Loucy (cell line): ENCODE data around the gene FBLN2.

Source experiments
- H2AFZ ChIP-seq: fragments of 200-600 bp; sonication (generic); 2 replicates; pipeline ENCODE4 v1.6.0; 2016; ENCODE audit warnings: antibody characterized with exemption, mild to moderate bottlenecking, low read length, moderate library complexity
- H3F3A ChIP-seq: fragments of 200-600 bp; 2 replicates; pipeline ENCODE4 v1.6.0; 2016; ENCODE audit warnings: antibody characterized with exemption, low read depth, mild to moderate bottlenecking
- H3K27me3 ChIP-seq: fragments of 200-600 bp; sonication (generic); 2 replicates; pipeline ENCODE4 v1.6.1; 2014; ENCODE audit warnings: low read length, mild to moderate bottlenecking; ENCODE audit not compliant: insufficient read depth, poor library complexity, severe bottlenecking
- H3K36me3 ChIP-seq: fragments of 200-600 bp; sonication (generic); 2 replicates; pipeline ENCODE4 v1.6.1; 2016; ENCODE audit warnings: low read length; ENCODE audit not compliant: insufficient read depth
- H3K4me1 ChIP-seq: fragments of 200-600 bp; sonication (generic); 2 replicates; pipeline ENCODE4 v1.5.1; 2014; ENCODE audit warnings: low read length, mild to moderate bottlenecking; ENCODE audit not compliant: insufficient read depth, poor library complexity, severe bottlenecking
- H3K4me2 ChIP-seq: fragments of 200-600 bp; sonication (generic); 2 replicates; pipeline ENCODE4 v1.6.0; 2014; ENCODE audit warnings: antibody characterized with exemption, low read length, low read depth, mild to moderate bottlenecking; ENCODE audit not compliant: poor library complexity, severe bottlenecking
- H3K4me3 ChIP-seq: fragments of 200-600 bp; sonication (generic); 2 replicates; pipeline ENCODE4 v1.5.1; 2014; ENCODE audit warnings: low read length, mild to moderate bottlenecking, mixed read lengths; ENCODE audit not compliant: poor library complexity, severe bottlenecking
- H3K79me2 ChIP-seq: fragments of 200-600 bp; sonication (generic); 2 replicates; pipeline ENCODE4 v1.6.1; 2014; ENCODE audit warnings: low read length; ENCODE audit not compliant: insufficient read depth
- H3K9ac ChIP-seq: fragments of 200-600 bp; sonication (generic); 2 replicates; pipeline ENCODE4 v1.6.0; 2014; ENCODE audit warnings: mild to moderate bottlenecking, low read depth, low read length, moderate library complexity; ENCODE audit not compliant: poor library complexity, severe bottlenecking
- H3K9me2 ChIP-seq: fragments of 200-600 bp; sonication (generic); replicated peaks from 2 replicates; pipeline ENCODE4 v1.6.1; 2016; ENCODE audit warnings: low read depth, low read length, mixed read lengths
- H3K9me3 ChIP-seq: fragments of 200-600 bp; sonication (generic); 2 replicates; pipeline ENCODE4 v1.6.1; 2014; ENCODE audit warnings: mild to moderate bottlenecking, antibody characterized with exemption, low read length, low read depth; ENCODE audit not compliant: insufficient read depth
- H4K20me1 ChIP-seq: fragments of 200-600 bp; sonication (generic); 2 replicates; pipeline ENCODE4 v1.6.0; 2014; ENCODE audit warnings: antibody characterized with exemption, low read length, mild to moderate bottlenecking; ENCODE audit not compliant: insufficient read depth, poor library complexity, severe bottlenecking
- CTCF ChIP-seq: fragments of 200-600 bp; sonication (generic); conservative IDR thresholded peaks from 2 replicates; pipeline ENCODE4 v1.5.1; 2014; ENCODE audit warnings: mild to moderate bottlenecking, antibody characterized with exemption, low read length
- EZH2phosphoT487 ChIP-seq: fragments of 200-600 bp; IDR thresholded peaks from 2 replicates; pipeline ENCODE4 v1.6.1; 2018; ENCODE audit warnings: antibody characterized with exemption, mild to moderate bottlenecking, moderate library complexity, borderline replicate concordance

Gene FBLN2

DNA sequence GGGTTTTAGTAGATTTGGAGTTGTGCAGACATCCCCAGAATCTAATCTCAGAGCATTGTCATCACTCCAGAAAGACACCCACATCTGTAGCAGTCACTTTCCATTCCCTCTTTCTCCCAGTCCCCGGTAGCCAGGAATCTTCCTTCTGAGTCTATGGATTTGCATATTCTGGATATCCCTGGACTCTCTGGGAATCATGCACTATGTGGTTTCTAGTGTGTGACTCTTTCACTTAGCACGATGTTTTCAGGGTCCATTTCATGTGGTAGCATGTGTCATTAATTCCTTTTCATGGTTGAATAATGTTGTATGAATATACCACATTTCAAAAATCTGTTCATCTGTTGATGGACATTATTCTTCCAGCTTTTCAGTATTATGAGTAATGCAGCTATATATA is 29.3 kb downstream of the FBLN2 start:
- Histone ChIP-seq H3K9ac (no peak overlapping the region), H2AFZ (no peak overlapping the region), H3K79me2 (no peaks in the 10 kb centered on the region), H3F3A (no peaks in the 10 kb centered on the region), H4K20me1 (no peaks in the 10 kb centered on the region), H3K4me3 (no peak overlapping the region), H3K9me3 (no peaks in the 10 kb centered on the region), H3K36me3 (no peaks in the 10 kb centered on the region), H3K9me2 (no peaks in the 10 kb centered on the region), H3K4me2 (no peak overlapping the region), H3K27me3 (no peaks in the 10 kb centered on the region), H3K4me1 (peaks cover 45% of the 10 kb centered on the region)
- no peak for TF ChIP-seq EZH2phosphoT487
- TF ChIP-seq CTCF: no peak

GRCh38 chr3:13579063-13579462 is 30.1 kb downstream of the FBLN2 start:
- H3K27me3 ChIP-seq: no peaks in the 10 kb centered on the region
- no peak overlapping the region for H2AFZ ChIP-seq
- no peaks in the 10 kb centered on the region for H3K79me2 ChIP-seq
- H3K4me2 ChIP-seq: no peak overlapping the region
- H3K9me2 ChIP-seq: no peaks in the 10 kb centered on the region
- no peak for TF ChIP-seq CTCF
- TF ChIP-seq EZH2phosphoT487: no peak
- no peaks in the 10 kb centered on the region for H3K9me3 ChIP-seq
- H4K20me1 ChIP-seq: no peaks in the 10 kb centered on the region
- H3K4me1 ChIP-seq: peaks cover 39% of the 10 kb centered on the region
- no peak overlapping the region for H3K4me3 ChIP-seq
- H3F3A ChIP-seq: no peaks in the 10 kb centered on the region
- no peak overlapping the region for H3K9ac ChIP-seq
- H3K36me3 ChIP-seq: no peaks in the 10 kb centered on the region

DNA sequence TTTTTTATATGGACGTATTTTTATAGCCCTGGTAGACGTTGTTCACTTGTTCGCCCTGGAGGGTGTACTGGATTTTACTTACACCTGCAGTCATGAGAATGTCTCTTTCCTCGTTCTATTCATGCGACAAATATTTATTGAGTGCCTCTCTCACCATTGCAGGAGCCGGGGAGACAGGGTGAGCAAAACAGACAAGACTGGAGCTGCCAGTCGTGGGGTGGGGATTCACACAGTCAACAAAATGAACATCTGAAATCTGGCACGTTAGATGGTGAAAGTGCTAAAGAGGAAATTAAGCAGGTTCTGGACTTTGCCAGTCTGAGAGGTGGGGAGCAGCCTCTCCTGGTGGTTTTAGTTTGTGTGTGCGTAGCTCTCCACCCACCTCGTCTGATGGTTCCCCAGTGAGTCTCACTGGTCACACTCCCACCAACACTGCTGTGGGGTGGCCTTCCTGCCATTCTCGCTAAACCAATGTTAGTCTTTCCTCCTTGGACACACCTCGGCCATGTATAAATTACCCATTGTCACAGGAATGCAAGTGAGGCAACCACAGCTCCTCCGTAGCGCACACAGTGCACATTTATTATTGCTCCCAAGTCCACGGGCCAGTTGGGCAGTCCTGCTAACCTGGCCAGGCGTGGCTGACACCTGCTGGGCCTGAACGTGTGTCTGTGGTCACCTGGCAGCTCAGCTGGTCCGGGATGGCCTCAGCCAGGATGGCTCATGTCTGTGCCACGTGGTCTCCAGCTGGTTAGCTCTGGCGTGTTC is 31.5 kb downstream of the FBLN2 start:
- no peak overlapping the region for H2AFZ ChIP-seq
- no peak overlapping the region for H3K9ac ChIP-seq
- no peak overlapping the region for H3K4me3 ChIP-seq
- TF ChIP-seq CTCF (no peak), EZH2phosphoT487 (no peak)
- no peaks in the 10 kb centered on the region for H3K27me3 ChIP-seq
- no peaks in the 10 kb centered on the region for H3K9me3 ChIP-seq
- peaks cover 39% of the 10 kb centered on the region for H3K4me1 ChIP-seq
- no peaks in the 10 kb centered on the region for H3K36me3 ChIP-seq
- H3K4me2 ChIP-seq: no peak overlapping the region
- no peaks in the 10 kb centered on the region for H4K20me1 ChIP-seq
- no peaks in the 10 kb centered on the region for H3F3A ChIP-seq
- H3K79me2 ChIP-seq: no peaks in the 10 kb centered on the region
- no peaks in the 10 kb centered on the region for H3K9me2 ChIP-seq
